IMR-90 (cell line): ENCODE data around the gene DCLK1. TPM values are rescaled to one million over a fixed set of nuclear protein-coding genes. Genes with fewer than 3 reads are reported as not detected.

ENCODE experiments used
- ATAC-seq: fragments of 200-7000 bp; cut with Tn5 transposase; 2 replicates; pipeline ENCODE4 v1.9.1; 2020; ENCODE audit warnings: low read depth, mild to moderate bottlenecking, moderate library complexity
- BruUV-seq: library from RNA; stranded (reverse); fragments of 400-500 nt; replicated peaks from 2 replicates; lab custom pipeline; 2021; lab: Mats Ljungman, UMichigan
- CTCF ChIA-PET: fragments of 300-600 bp; formaldehyde crosslinking; extraction: SDS; loops from one replicate; lab custom pipeline; 2021; ENCODE audit warnings: antibody characterized with exemption; lab: Yijun Ruan, JAX
- POLR2A ChIA-PET: fragments of 300-600 bp; sonication (Branson Sonifier 250); formaldehyde crosslinking; loops from one replicate; lab custom pipeline; 2022; ENCODE audit warnings: antibody characterized with exemption; ENCODE audit not compliant: unreplicated experiment; lab: Charles Lee
- DNase-seq: peaks from one replicate; pipeline ENCODE4 v3.0.0; 2013
- H2AFZ ChIP-seq: replicated peaks from 2 replicates; pipeline ENCODE3; 2013; ENCODE audit warnings: low read length, mild to moderate bottlenecking; ENCODE audit not compliant: poor library complexity
- H2AK5ac ChIP-seq: 2 replicates; pipeline ENCODE4 v1.6.1; 2013; ENCODE audit warnings: low read depth, low read length, inconsistent platforms
- H2AK9ac ChIP-seq: replicated peaks from 2 replicates; pipeline ENCODE3; 2013; ENCODE audit warnings: mild to moderate bottlenecking, low read depth, low read length, moderate library complexity; ENCODE audit not compliant: poor library complexity
- H2BK120ac ChIP-seq: 2 replicates; pipeline ENCODE4 v1.6.1; 2013; ENCODE audit warnings: low read depth, low read length, inconsistent platforms
- H2BK15ac ChIP-seq: 3 replicates; pipeline ENCODE4 v1.6.1; 2013; ENCODE audit warnings: low read depth, low read length, inconsistent platforms
- H2BK20ac ChIP-seq: 2 replicates; pipeline ENCODE4 v1.6.1; 2013; ENCODE audit warnings: low read depth, mild to moderate bottlenecking, inconsistent platforms, low read length, moderate library complexity
- H2BK5ac ChIP-seq: 2 replicates; pipeline ENCODE4 v1.6.1; 2013; ENCODE audit warnings: mild to moderate bottlenecking, low read depth, low read length, inconsistent platforms; ENCODE audit not compliant: poor library complexity, severe bottlenecking
- H3K14ac ChIP-seq: replicated peaks from 2 replicates; pipeline ENCODE4 v1.6.1; 2013; ENCODE audit warnings: low read depth, low read length, inconsistent platforms
- H3K18ac ChIP-seq: 2 replicates; pipeline ENCODE4 v1.6.1; 2013; ENCODE audit warnings: low read depth, low read length, control low read depth
- H3K23ac ChIP-seq: 2 replicates; pipeline ENCODE4 v1.6.1; 2013; ENCODE audit warnings: low read depth, low read length, inconsistent platforms
- H3K27ac ChIP-seq: 2 replicates; pipeline ENCODE4 v1.5.1; 2013; ENCODE audit warnings: mild to moderate bottlenecking, control low read depth, low read length; ENCODE audit not compliant: insufficient read depth
- H3K27me3 ChIP-seq: 2 replicates; pipeline ENCODE4 v1.6.1; 2013; ENCODE audit warnings: low read length; ENCODE audit not compliant: control insufficient read depth, insufficient read depth
- H3K36me3 ChIP-seq: 2 replicates; pipeline ENCODE4 v1.6.1; 2013; ENCODE audit warnings: low read length, mixed read lengths; ENCODE audit not compliant: control insufficient read depth, insufficient read depth
- H3K4ac ChIP-seq: 2 replicates; pipeline ENCODE4 v1.6.1; 2013; ENCODE audit warnings: low read depth, low read length, inconsistent platforms
- H3K4me1 ChIP-seq: 2 replicates; pipeline ENCODE4 v1.6.1; 2013; ENCODE audit warnings: low read length, mixed read lengths; ENCODE audit not compliant: control insufficient read depth, insufficient read depth
- H3K4me2 ChIP-seq: 2 replicates; pipeline ENCODE4 v1.6.1; 2013; ENCODE audit warnings: low read depth, mild to moderate bottlenecking, control low read depth, low read length, moderate library complexity
- H3K4me3 ChIP-seq: 2 replicates; pipeline ENCODE4 v1.5.1; 2013; ENCODE audit warnings: low read depth, mild to moderate bottlenecking, control low read depth, low read length, moderate library complexity; ENCODE audit not compliant: insufficient read depth
- H3K56ac ChIP-seq: 2 replicates; pipeline ENCODE4 v1.6.1; 2013; ENCODE audit warnings: low read length, inconsistent platforms; ENCODE audit not compliant: insufficient read depth; ENCODE audit errors: extremely low read depth
- H3K79me1 ChIP-seq, 2 experiments: 2 replicates each; pipeline ENCODE4 v1.6.1; 2013; ENCODE audit warnings: low read length in 2 of 2, inconsistent platforms in 1 of 2, low read depth in 1 of 2
- H3K9ac ChIP-seq: 2 replicates; pipeline ENCODE4 v1.6.1; 2013; ENCODE audit warnings: low read depth, low read length, control low read depth
- H3K9me1 ChIP-seq: 2 replicates; pipeline ENCODE4 v1.6.1; 2013; ENCODE audit warnings: low read length, inconsistent platforms; ENCODE audit not compliant: insufficient read depth
- H3K9me3 ChIP-seq: 2 replicates; pipeline ENCODE4 v1.6.1; 2013; ENCODE audit warnings: low read length; ENCODE audit not compliant: control insufficient read depth, insufficient read depth
- H4K20me1 ChIP-seq: 2 replicates; pipeline ENCODE4 v1.6.1; 2013; ENCODE audit warnings: low read length, inconsistent platforms; ENCODE audit not compliant: insufficient read depth
- H4K5ac ChIP-seq: 2 replicates; pipeline ENCODE4 v1.6.1; 2013; ENCODE audit warnings: mild to moderate bottlenecking, low read depth, low read length, control low read depth
- H4K8ac ChIP-seq, 2 experiments: 2 replicates each; pipeline ENCODE4 v1.6.1; 2013; ENCODE audit warnings: low read depth in 2 of 2, low read length in 2 of 2, control low read depth in 1 of 2, inconsistent platforms in 1 of 2
- H4K91ac ChIP-seq: 2 replicates; pipeline ENCODE4 v1.6.1; 2013; ENCODE audit warnings: low read depth, low read length, inconsistent platforms; ENCODE audit not compliant: insufficient read depth
- BHLHE40 ChIP-seq: fragments of 150-350 bp; IDR thresholded peaks from 2 replicates; pipeline ENCODE4 v1.6.1; 2016; ENCODE audit warnings: mild to moderate bottlenecking, low read depth, low read length
- CEBPB ChIP-seq: IDR thresholded peaks from 2 replicates; pipeline ENCODE4 v1.6.1; 2012; ENCODE audit warnings: low read depth, low read length, improper control_type of control experiment
- CHD1 ChIP-seq: IDR thresholded peaks from 2 replicates; pipeline ENCODE4 v1.6.1; 2012; ENCODE audit warnings: low read depth, low read length, improper control_type of control experiment
- FOS ChIP-seq: fragments of 150-350 bp; IDR thresholded peaks from 2 replicates; pipeline ENCODE4 v1.6.1; 2016; ENCODE audit warnings: low read depth, low read length
- MAFK ChIP-seq: IDR thresholded peaks from 2 replicates; pipeline ENCODE4 v1.6.1; 2012; ENCODE audit warnings: low read depth, low read length, improper control_type of control experiment
- MAZ ChIP-seq: IDR thresholded peaks from 2 replicates; pipeline ENCODE4 v1.6.1; 2012; ENCODE audit warnings: low read depth, mild to moderate bottlenecking, low read length, improper control_type of control experiment, moderate library complexity, borderline replicate concordance
- MXI1 ChIP-seq: IDR thresholded peaks from 2 replicates; pipeline ENCODE4 v1.6.1; 2012; ENCODE audit warnings: low read depth, mild to moderate bottlenecking, low read length, moderate library complexity, borderline replicate concordance
- POLR2A ChIP-seq: IDR thresholded peaks from 2 replicates; pipeline ENCODE4 v1.6.1; 2012; ENCODE audit warnings: mild to moderate bottlenecking, low read depth, low read length
- RCOR1 ChIP-seq: IDR thresholded peaks from 2 replicates; pipeline ENCODE4 v1.6.1; 2012; ENCODE audit warnings: mild to moderate bottlenecking, low read length, improper control_type of control experiment; ENCODE audit not compliant: insufficient replicate concordance
- SMC3 ChIP-seq: fragments of 150-350 bp; IDR thresholded peaks from 2 replicates; pipeline ENCODE4 v1.6.1; 2016; ENCODE audit warnings: low read depth, mild to moderate bottlenecking, antibody characterized with exemption, low read length, moderate library complexity
- WGBS, 2 experiments: methylation state at CpG; one replicate each; pipeline versions ENCODE4 v1.1.5 to v1.1.7; 2013; ENCODE audit warnings: missing lambda C conversion rate in 2 of 2; ENCODE audit not compliant: insufficient read length in 1 of 2; ENCODE audit errors: extremely low coverage in 2 of 2; 5-methylcytosine and 5-hydroxymethylcytosine counted together
- dilution Hi-C: fragments of 300-500 bp; cut with HindIII; formaldehyde crosslinking; loops from one replicate; pipeline ENCODE4 v1.14.3; 2018; ENCODE audit warnings: low sequenced_read_pairs; ENCODE audit not compliant: unreplicated experiment
- in situ Hi-C: fragments of 300-500 bp; cut with MboI; formaldehyde crosslinking; loops from 3 replicates; pipeline ENCODE4 v1.14.3; 2019; ENCODE audit warnings: low sequenced_read_pairs, inconsistent platforms, mixed read lengths
- intact Hi-C: fragments of 100-400 bp; cut with micrococcal nuclease; formaldehyde crosslinking; loops from 2 replicates; pipeline ENCODE4 v1.10.0; 2022
- polyA plus RNA-seq, 3 experiments: library from polyadenylated mRNA; depleted of rRNA; stranded (reverse); fragments of >200 nt; gene quantifications; 2 replicates each; pipeline ENCODE4 v1.2.3, GENCODE V29; 2012; ENCODE audit warnings: low replicate concordance in 1 of 3
- total RNA-seq: library from RNA; depleted of rRNA; stranded (reverse); fragments of >200 nt; gene quantifications from 2 replicates; pipeline ENCODE4 v1.2.3, GENCODE V29; 2012
- TF ChIP-seq, protein P1 (sequence below): fragments of 150-350 bp; IDR thresholded peaks from 2 replicates; pipeline ENCODE4 v1.6.1; 2017; ENCODE audit warnings: mild to moderate bottlenecking, antibody characterized with exemption, low read length, low read depth

Gene DCLK1
- total and polyA plus RNA-seq, 2 of the 4 experiments (the other 2 are of a cell fraction), result under 0.01 to 0.02 TPM

DNA sequence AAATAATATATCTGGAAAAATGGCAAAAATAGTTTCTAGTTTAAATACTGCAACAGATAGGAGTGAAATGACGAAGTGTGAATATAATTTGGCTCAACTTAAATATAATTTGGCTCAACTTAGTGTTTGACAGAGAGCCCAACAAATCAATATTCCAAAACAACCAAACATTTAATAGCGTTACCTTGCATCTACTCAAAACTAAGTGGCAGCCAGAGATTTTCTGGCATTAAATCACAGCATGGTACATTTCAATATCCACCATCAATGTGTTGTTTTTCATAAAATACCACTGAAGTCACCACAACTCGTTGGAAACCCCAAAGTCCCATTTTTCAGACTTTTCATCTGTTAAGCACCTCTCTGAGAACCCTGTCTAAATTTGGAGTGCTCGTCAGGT is 69.6 kb downstream of the DCLK1 start:
- Histone ChIP-seq H3K4me3 (no peak overlapping the region), H3K9me1 (no peaks in the 10 kb centered on the region), H2BK20ac (no peak overlapping the region), H3K56ac (no peak overlapping the region), H2BK120ac (no peak overlapping the region), H3K4me1 (no peaks in the 10 kb centered on the region), H3K27ac (no peak overlapping the region), H2AK5ac (no peak overlapping the region), H3K27me3 (no peaks in the 10 kb centered on the region), H3K14ac (no peak overlapping the region), H3K9me3 (no peaks in the 10 kb centered on the region), H3K79me1 (no peaks in the 10 kb centered on the region), H3K9ac (no peak overlapping the region), H3K36me3 (no peaks in the 10 kb centered on the region), H4K5ac (no peak overlapping the region), H2BK5ac (no peak overlapping the region), H3K18ac (no peak overlapping the region), H4K91ac (no peak overlapping the region), H2AK9ac (no peak overlapping the region), H2BK15ac (no peak overlapping the region), H2AFZ (no peak overlapping the region), H3K4me2 (no peak overlapping the region), H4K8ac (no peak overlapping the region), H4K20me1 (no peaks in the 10 kb centered on the region), H3K23ac (no peak overlapping the region), H3K4ac (no peak overlapping the region)
- ChIA-PET CTCF (no interaction called here), POLR2A (no interaction called here)
- dilution Hi-C loops, result no loop called here
- ATAC-seq (no peak), DNase-seq (no peak)
- intact Hi-C loops, result no loop called here
- in situ Hi-C loops, result no loop called here
- no peak for TF ChIP-seq MXI1
- no peak for TF ChIP-seq MAFK
- no peak for TF ChIP-seq BHLHE40
- TF ChIP-seq, protein P1, sequence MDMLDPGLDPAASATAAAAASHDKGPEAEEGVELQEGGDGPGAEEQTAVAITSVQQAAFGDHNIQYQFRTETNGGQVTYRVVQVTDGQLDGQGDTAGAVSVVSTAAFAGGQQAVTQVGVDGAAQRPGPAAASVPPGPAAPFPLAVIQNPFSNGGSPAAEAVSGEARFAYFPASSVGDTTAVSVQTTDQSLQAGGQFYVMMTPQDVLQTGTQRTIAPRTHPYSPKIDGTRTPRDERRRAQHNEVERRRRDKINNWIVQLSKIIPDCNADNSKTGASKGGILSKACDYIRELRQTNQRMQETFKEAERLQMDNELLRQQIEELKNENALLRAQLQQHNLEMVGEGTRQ, result no peak
- TF ChIP-seq FOS, result no peak
- TF ChIP-seq MAZ, result no peak
- TF ChIP-seq RCOR1, result no peak
- TF ChIP-seq POLR2A, result no peak
- no peak for TF ChIP-seq CHD1
- TF ChIP-seq CEBPB, result no peak
- TF ChIP-seq SMC3, result no peak
- BruUV-seq, result no TSS peak
- no CpG with 5 or more reads among the region's 4 CpGs for WGBS, 2 experiments
